Measurements from ENCODE around the gene CFAP161. TPM values are rescaled to one million over a fixed set of nuclear protein-coding genes. Genes with fewer than 3 reads are reported as not detected.
"Not testable (repeated sequence)": the region's sequence is repeated elsewhere in the genome, so short reads cannot be mapped to it uniquely, and the experiment has no call there.

Gene CFAP161
- total RNA-seq, 3 donors from 2014 or later, result 0.66 to 1.0 TPM; not detected in 1

GRCh38 chr15:81120069-81120468 is 14.0 kb upstream of the CFAP161 start:
- TF ChIP-seq, protein P1, sequence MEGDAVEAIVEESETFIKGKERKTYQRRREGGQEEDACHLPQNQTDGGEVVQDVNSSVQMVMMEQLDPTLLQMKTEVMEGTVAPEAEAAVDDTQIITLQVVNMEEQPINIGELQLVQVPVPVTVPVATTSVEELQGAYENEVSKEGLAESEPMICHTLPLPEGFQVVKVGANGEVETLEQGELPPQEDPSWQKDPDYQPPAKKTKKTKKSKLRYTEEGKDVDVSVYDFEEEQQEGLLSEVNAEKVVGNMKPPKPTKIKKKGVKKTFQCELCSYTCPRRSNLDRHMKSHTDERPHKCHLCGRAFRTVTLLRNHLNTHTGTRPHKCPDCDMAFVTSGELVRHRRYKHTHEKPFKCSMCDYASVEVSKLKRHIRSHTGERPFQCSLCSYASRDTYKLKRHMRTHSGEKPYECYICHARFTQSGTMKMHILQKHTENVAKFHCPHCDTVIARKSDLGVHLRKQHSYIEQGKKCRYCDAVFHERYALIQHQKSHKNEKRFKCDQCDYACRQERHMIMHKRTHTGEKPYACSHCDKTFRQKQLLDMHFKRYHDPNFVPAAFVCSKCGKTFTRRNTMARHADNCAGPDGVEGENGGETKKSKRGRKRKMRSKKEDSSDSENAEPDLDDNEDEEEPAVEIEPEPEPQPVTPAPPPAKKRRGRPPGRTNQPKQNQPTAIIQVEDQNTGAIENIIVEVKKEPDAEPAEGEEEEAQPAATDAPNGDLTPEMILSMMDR (IDR thresholded peaks at IDR 0.05), result no peak
- TF ChIP-seq POLR2AphosphoS5 (IDR thresholded peaks at IDR 0.05) (no peak), POLR2A (IDR thresholded peaks at IDR 0.05) (no peak)
- H3K4me1 ChIP-seq, result no peaks in the 10 kb centered on the region
- H3K27ac ChIP-seq, result no peak overlapping the region
- H3K27me3 ChIP-seq, result no peaks in the 10 kb centered on the region
- DNase-seq (ENCODE audit: low spot score in 2 of 2), result no peak
- no peaks in the 10 kb centered on the region for H3K9me3 ChIP-seq
- H3K4me3 ChIP-seq, result no peak overlapping the region
- intact Hi-C loops (cut with DNase I; ENCODE audit: low total_unique reads), result no loop called here
- H3K36me3 ChIP-seq, result no peaks in the 10 kb centered on the region

- no peak for DNase-seq (ENCODE audit: low spot score in 2 of 2)
- intact Hi-C loops (cut with DNase I; ENCODE audit: low total_unique reads), result no loop called here
- Histone ChIP-seq H3K27ac (no peak overlapping the region), H3K4me3 (no peak overlapping the region), H3K4me1 (no peaks in the 10 kb centered on the region), H3K27me3 (no peaks in the 10 kb centered on the region), H3K36me3 (no peaks in the 10 kb centered on the region), H3K9me3 (no peaks in the 10 kb centered on the region)
- TF ChIP-seq POLR2AphosphoS5 (IDR thresholded peaks at IDR 0.05) (no peak), POLR2A (IDR thresholded peaks at IDR 0.05) (no peak)
- TF ChIP-seq, protein P1 (IDR thresholded peaks at IDR 0.05), result no peak
Observed at GRCh38 chr15:81126892-81127291, 7.2 kb upstream of the CFAP161 start.

- H3K9me3 ChIP-seq; H3K4me3 ChIP-seq; H3K27ac ChIP-seq; H3K36me3 ChIP-seq; DNase-seq (ENCODE audit: low spot score in 2 of 2); H3K27me3 ChIP-seq; H3K4me1 ChIP-seq; intact Hi-C loops (cut with DNase I; ENCODE audit: low total_unique reads): not testable (repeated sequence)
Observed at GRCh38 chr15:81141478-81141877, 7.4 kb downstream of the CFAP161 start.

DNA sequence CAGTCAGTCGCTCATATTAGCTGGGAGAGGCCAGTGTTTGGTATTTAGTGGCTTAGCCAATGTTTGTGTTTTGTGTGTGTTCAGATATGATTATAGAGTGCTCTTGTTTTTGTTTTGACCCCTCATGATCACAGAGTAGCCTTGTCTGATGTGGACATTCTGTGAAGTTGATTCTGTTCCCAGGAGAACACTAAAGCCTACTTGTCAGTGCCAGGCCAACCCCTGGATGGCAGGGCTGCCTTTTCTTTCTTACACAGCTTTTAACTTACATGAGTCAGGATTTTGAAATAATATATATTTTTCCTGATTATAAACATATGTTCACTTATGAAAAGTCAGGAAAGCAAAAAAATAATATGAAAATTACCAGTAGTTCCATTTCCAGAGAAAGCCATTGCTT is 11.9 kb downstream of the CFAP161 start:
- intact Hi-C loops (cut with DNase I; ENCODE audit: low total_unique reads), result no loop called here
- TF ChIP-seq POLR2AphosphoS5 (IDR thresholded peaks at IDR 0.05), result no peak
- no peak for TF ChIP-seq POLR2A (IDR thresholded peaks at IDR 0.05)
- TF ChIP-seq, protein P1 (IDR thresholded peaks at IDR 0.05), result no peak
- no peaks in the 10 kb centered on the region for H3K27me3 ChIP-seq
- H3K4me1 ChIP-seq, result no peaks in the 10 kb centered on the region
- H3K27ac ChIP-seq, result no peak overlapping the region
- no peak for DNase-seq (ENCODE audit: low spot score in 2 of 2)
- no peaks in the 10 kb centered on the region for H3K36me3 ChIP-seq
- H3K4me3 ChIP-seq, result no peak overlapping the region
- H3K9me3 ChIP-seq, result no peaks in the 10 kb centered on the region

DNA sequence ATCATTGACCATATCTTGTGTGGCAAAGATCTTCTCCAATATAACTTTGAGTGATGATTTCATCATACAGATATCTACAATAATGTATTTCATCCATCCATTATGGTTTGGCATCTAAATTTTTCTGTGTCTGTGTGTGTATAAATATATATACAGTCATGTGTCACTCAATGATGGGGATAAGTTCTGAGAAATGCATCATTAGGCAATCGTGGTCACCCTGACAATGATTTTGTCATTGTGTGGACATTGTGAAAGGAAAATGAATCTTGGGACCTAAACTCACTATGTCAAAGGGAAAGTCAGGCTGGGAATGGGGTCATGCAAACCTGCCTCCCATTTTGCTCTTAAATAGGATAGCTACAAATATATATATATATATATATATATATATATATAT is 12.4 kb downstream of the CFAP161 start:
- Histone ChIP-seq H3K9me3 (no peaks in the 10 kb centered on the region), H3K27ac (no peak overlapping the region), H3K27me3 (no peaks in the 10 kb centered on the region), H3K4me1 (no peaks in the 10 kb centered on the region), H3K4me3 (no peak overlapping the region), H3K36me3 (no peaks in the 10 kb centered on the region)
- intact Hi-C loops (cut with DNase I; ENCODE audit: low total_unique reads), result no loop called here
- DNase-seq (ENCODE audit: low spot score in 2 of 2), result no peak
- TF ChIP-seq, protein P1 (IDR thresholded peaks at IDR 0.05), result no peak
- no peak for TF ChIP-seq POLR2AphosphoS5 (IDR thresholded peaks at IDR 0.05)
- no peak for TF ChIP-seq POLR2A (IDR thresholded peaks at IDR 0.05)

DNA sequence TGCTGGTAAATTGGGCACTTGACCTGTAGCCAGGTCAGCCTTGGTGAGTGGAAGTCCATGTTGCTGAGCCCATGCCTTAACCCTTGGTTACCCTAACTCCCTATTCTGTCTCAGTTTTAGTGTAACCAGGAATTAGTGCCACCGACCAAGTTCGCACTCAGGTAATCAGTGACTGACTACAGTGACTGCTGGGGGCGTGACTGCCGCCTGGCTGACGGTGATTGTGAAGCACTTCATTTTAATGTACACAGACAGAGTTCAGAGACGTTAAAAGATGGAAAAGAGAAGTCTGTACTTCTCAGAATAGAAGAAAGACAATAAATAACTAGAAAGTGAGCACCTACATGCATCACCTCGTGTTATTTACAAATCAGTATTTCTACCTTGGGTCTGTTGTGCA is 17.3 kb downstream of the CFAP161 start:
- Histone ChIP-seq H3K4me1 (no peaks in the 10 kb centered on the region), H3K27me3 (no peaks in the 10 kb centered on the region), H3K9me3 (no peaks in the 10 kb centered on the region), H3K36me3 (no peaks in the 10 kb centered on the region), H3K4me3 (no peak overlapping the region), H3K27ac (no peak overlapping the region)
- DNase-seq (ENCODE audit: low spot score in 2 of 2), result no peak
- TF ChIP-seq, protein P1 (IDR thresholded peaks at IDR 0.05), result no peak
- no peak for TF ChIP-seq POLR2A (IDR thresholded peaks at IDR 0.05)
- intact Hi-C loops (cut with DNase I; ENCODE audit: low total_unique reads), result no loop called here
